ENCODE data around the gene DNAH1. TPM values are rescaled to one million over a fixed set of nuclear protein-coding genes. Genes with fewer than 3 reads are reported as not detected.

The DNAH1 gene
- total RNA-seq (2012; rRNA removed) = 1.7 and 2.0 TPM in 2 replicates
- 3.8 and 4.0 TPM in 2 replicates for polyA plus RNA-seq (2012; rRNA removed)
- 0.44 and 2.1 TPM in 2 replicates for polyA plus RNA-seq (2012; cell fraction: cytosol; rRNA removed)
- polyA plus RNA-seq (2012; cell fraction: nucleus; rRNA removed; ENCODE audit: low replicate concordance) = 29.2 and 39.2 TPM in 2 replicates
- Bru-seq, nascent RNA = percentile 52 among the genes with signal in this experiment
- BruChase-seq, experiment 1, labeled RNA remaining after a 6-hour chase = percentile 60 among the genes with signal in this experiment
- percentile 68 among the genes with signal in this experiment for BruChase-seq, experiment 2, labeled RNA remaining after a 2-hour chase
- long read RNA-seq = 0 reads

GRCh38 chr3:52315977-52316764, at the start of gene DNAH1:
Gene DNAH1 (plus strand): TSS chr3:52316319. CDS start chr3:52322443, 6,124 bp downstream.
- no peak within 1 kb of the TSS for H2AK5ac ChIP-seq (ENCODE audit: low read depth, low read length)
- H2AFZ ChIP-seq (replicated peaks; ENCODE audit: low read length, poor library complexity) = no peak within 1 kb of the TSS
- no peak within 1 kb of the TSS for H4K8ac ChIP-seq (ENCODE audit: low read depth in 2 of 2, low read length in 2 of 2)
- DNase-seq (no peak), ATAC-seq (ENCODE audit: low read depth) (no peak)
- H4K5ac ChIP-seq (ENCODE audit: low read depth, low read length) = no peak within 1 kb of the TSS
- ChIA-PET POLR2A (ENCODE audit: unreplicated experiment) (no interaction called here), CTCF (interaction anchor here (0.6 kb wide), 1 partner anchor 109 kb away, joined by 3 read pairs; no protein-coding TSS in a partner anchor)
- no peaks in the 10 kb centered on the region; a peak in 1 of 4 replicates for H3K79me1 ChIP-seq (ENCODE audit: low read depth in 1 of 2, low read length in 2 of 2)
- peaks cover 12% of the 10 kb centered on the region for H3K9me1 ChIP-seq (ENCODE audit: insufficient read depth, low read length)
- TF ChIP-seq RCOR1 (IDR thresholded peaks at IDR 0.05; ENCODE audit: insufficient replicate concordance, low read length) (no peak), RFX5 (IDR thresholded peaks at IDR 0.05; ENCODE audit: low read depth, low read length) (no peak), SMC3 (IDR thresholded peaks at IDR 0.05; ENCODE audit: low read depth, low read length) (no peak), NFE2L2 (IDR thresholded peaks at IDR 0.05; ENCODE audit: low read depth, low read length) (no peak), POLR2A (IDR thresholded peaks at IDR 0.05; ENCODE audit: low read depth, low read length) (no peak), RAD21 (IDR thresholded peaks at IDR 0.05; ENCODE audit: low read length) (no peak), CTCF (conservative IDR thresholded peaks at IDR 0.05; ENCODE audit: low read depth, low read length) (no peak), MAZ (IDR thresholded peaks at IDR 0.05; ENCODE audit: borderline replicate concordance, low read depth, low read length) (no peak), MXI1 (IDR thresholded peaks at IDR 0.05; ENCODE audit: borderline replicate concordance, low read depth, low read length) (no peak), ELK1 (IDR thresholded peaks at IDR 0.05; ENCODE audit: borderline replicate concordance, low read depth, low read length) (no peak)
- TF ChIP-seq, protein P1, sequence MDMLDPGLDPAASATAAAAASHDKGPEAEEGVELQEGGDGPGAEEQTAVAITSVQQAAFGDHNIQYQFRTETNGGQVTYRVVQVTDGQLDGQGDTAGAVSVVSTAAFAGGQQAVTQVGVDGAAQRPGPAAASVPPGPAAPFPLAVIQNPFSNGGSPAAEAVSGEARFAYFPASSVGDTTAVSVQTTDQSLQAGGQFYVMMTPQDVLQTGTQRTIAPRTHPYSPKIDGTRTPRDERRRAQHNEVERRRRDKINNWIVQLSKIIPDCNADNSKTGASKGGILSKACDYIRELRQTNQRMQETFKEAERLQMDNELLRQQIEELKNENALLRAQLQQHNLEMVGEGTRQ (IDR thresholded peaks at IDR 0.05; ENCODE audit: low read depth, low read length) = no peak
- H3K4ac ChIP-seq (ENCODE audit: low read depth, low read length) = no peak within 1 kb of the TSS
- dilution Hi-C loops (cut with HindIII; ENCODE audit: low sequenced_read_pairs, unreplicated experiment) = no loop called here
- BruUV-seq (replicated peaks) = no TSS peak
- H3K18ac ChIP-seq (ENCODE audit: low read depth, low read length) = no peak within 1 kb of the TSS
- H2BK120ac ChIP-seq (ENCODE audit: low read depth, low read length) = no peak within 1 kb of the TSS
- no peak within 1 kb of the TSS for H3K4me3 ChIP-seq (ENCODE audit: insufficient read depth, low read depth, low read length)
- no peak within 1 kb of the TSS for H2BK20ac ChIP-seq (ENCODE audit: low read depth, low read length)
- H3K9me3 ChIP-seq (ENCODE audit: control insufficient read depth, insufficient read depth, low read length) = no peaks in the 10 kb centered on the region
- no peak within 1 kb of the TSS for H2AK9ac ChIP-seq (replicated peaks; ENCODE audit: low read depth, low read length, poor library complexity)
- no peak within 1 kb of the TSS for H3K27ac ChIP-seq (ENCODE audit: insufficient read depth, low read length)
- H3K27me3 ChIP-seq (ENCODE audit: control insufficient read depth, insufficient read depth, low read length) = no peaks in the 10 kb centered on the region
- WGBS, 2 experiments (ENCODE audit: extremely low coverage in 2 of 2, insufficient read length in 1 of 2) = 92% methylated on average over 2 of the region's 3 CpGs; no CpG with 5 or more reads in 1 of the 2 experiments
- no peak within 1 kb of the TSS for H3K56ac ChIP-seq (ENCODE audit: extremely low read depth, insufficient read depth, low read length)
- intact Hi-C loops (cut with micrococcal nuclease) = no loop called here
- no peak within 1 kb of the TSS for H3K23ac ChIP-seq (ENCODE audit: low read depth, low read length)
- H2BK5ac ChIP-seq (ENCODE audit: low read depth, low read length, poor library complexity, severe bottlenecking) = no peak within 1 kb of the TSS
- no peak within 1 kb of the TSS for H2BK15ac ChIP-seq (ENCODE audit: low read depth, low read length)
- H4K20me1 ChIP-seq (ENCODE audit: insufficient read depth, low read length) = no peaks in the 10 kb centered on the region
- H3K4me2 ChIP-seq (ENCODE audit: low read depth, low read length) = no peak within 1 kb of the TSS
- in situ Hi-C loops (cut with MboI; ENCODE audit: low sequenced_read_pairs) = no loop called here
- peaks cover 9% of the 10 kb centered on the region for H3K4me1 ChIP-seq (ENCODE audit: control insufficient read depth, insufficient read depth, low read length)
- no peak within 1 kb of the TSS for H3K14ac ChIP-seq (replicated peaks; ENCODE audit: low read depth, low read length)
- H3K9ac ChIP-seq (ENCODE audit: low read depth, low read length) = no peak within 1 kb of the TSS
- H4K91ac ChIP-seq (ENCODE audit: insufficient read depth, low read depth, low read length) = no peak within 1 kb of the TSS
- H3K36me3 ChIP-seq (ENCODE audit: control insufficient read depth, insufficient read depth, low read length) = no peaks in the 10 kb centered on the region
